WTC11 (cell line): ENCODE data around the gene UBA1. TPM values are rescaled to one million over a fixed set of nuclear protein-coding genes. Genes with fewer than 3 reads are reported as not detected.

Experiments
- ATAC-seq: fragments of 200-7000 bp; cut with Tn5 transposase; 2 replicates; pipeline ENCODE4 v1.10.0; 2021; ENCODE audit warnings: mild to moderate bottlenecking, moderate library complexity
- CTCF ChIA-PET: fragments of 300-600 bp; sonication (Branson Sonifier 250); formaldehyde crosslinking; loops from one replicate; lab custom pipeline; 2021; ENCODE audit warnings: antibody characterized with exemption; lab: Charles Lee
- POLR2A ChIA-PET: fragments of 350-600 bp; sonication (Branson Sonifier 250); formaldehyde crosslinking; loops from one replicate; lab custom pipeline; 2021; ENCODE audit warnings: antibody characterized with exemption; lab: Charles Lee
- DNase-seq: peaks from one replicate; pipeline ENCODE4 v3.0.0; 2021; ENCODE audit warnings: low spot score
- H3K27ac Mint-ChIP-seq: 2 replicates; pipeline ENCODE4 v1.8.0; 2021; ENCODE audit warnings: mixed read lengths
- H3K27me3 Mint-ChIP-seq: 2 replicates; pipeline ENCODE4 v1.8.0; 2021; ENCODE audit warnings: low read depth, mild to moderate bottlenecking, moderate library complexity, mixed read lengths
- H3K36me3 Mint-ChIP-seq: 2 replicates; pipeline ENCODE4 v1.8.0; 2021; ENCODE audit warnings: mixed read lengths
- H3K4me1 Mint-ChIP-seq: 2 replicates; pipeline ENCODE4 v1.8.0; 2022; ENCODE audit warnings: mixed read lengths
- H3K4me3 Mint-ChIP-seq: 2 replicates; pipeline ENCODE4 v1.8.0; 2021; ENCODE audit warnings: mild to moderate bottlenecking, moderate library complexity, mixed read lengths
- H3K9me3 Mint-ChIP-seq: 2 replicates; pipeline ENCODE4 v1.8.0; 2021; ENCODE audit warnings: mixed read lengths
- ATF1 ChIP-seq: sonication (generic); formaldehyde crosslinking; IDR thresholded peaks from 2 replicates; pipeline ENCODE4 v1.8.1; 2023; ENCODE audit warnings: mild to moderate bottlenecking, moderate library complexity, missing genetic modification reagents
- CDX4 ChIP-seq: fragments of 250-450 bp; sonication (Bioruptor Pico); IDR thresholded peaks from 2 replicates; pipeline ENCODE4 v1.9.0; 2021; ENCODE audit warnings: moderate library complexity, mild to moderate bottlenecking, inconsistent platforms, borderline replicate concordance
- FOXJ3 ChIP-seq: sonication (generic); formaldehyde crosslinking; IDR thresholded peaks from 2 replicates; pipeline ENCODE4 v1.9.0; 2021; ENCODE audit warnings: missing genetic modification reagents, mild to moderate bottlenecking, borderline replicate concordance
- FOXK1 ChIP-seq: sonication (generic); formaldehyde crosslinking; IDR thresholded peaks from 2 replicates; pipeline ENCODE4 v1.8.0; 2022; ENCODE audit warnings: mild to moderate bottlenecking, moderate library complexity, missing genetic modification reagents
- HMGA2 ChIP-seq: fragments of 250-450 bp; sonication (Bioruptor Pico); IDR thresholded peaks from 2 replicates; pipeline ENCODE4 v1.4.0; 2021; ENCODE audit warnings: mild to moderate bottlenecking, moderate library complexity
- JAZF1 ChIP-seq: fragments of 250-450 bp; sonication (Bioruptor Pico); IDR thresholded peaks from 2 replicates; pipeline ENCODE4 v1.9.0; 2021; ENCODE audit warnings: moderate library complexity, mild to moderate bottlenecking, inconsistent platforms
- JUN ChIP-seq: sonication (generic); formaldehyde crosslinking; IDR thresholded peaks from 2 replicates; pipeline ENCODE4 v1.8.0; 2023; ENCODE audit warnings: mild to moderate bottlenecking, missing genetic modification reagents
- NR1H2 ChIP-seq: sonication (generic); formaldehyde crosslinking; IDR thresholded peaks from 2 replicates; pipeline ENCODE4 v1.9.0; 2021; ENCODE audit warnings: mild to moderate bottlenecking, moderate library complexity, missing genetic modification reagents
- NR2C2 ChIP-seq: sonication (generic); formaldehyde crosslinking; IDR thresholded peaks from 2 replicates; pipeline ENCODE4 v1.8.0; 2022; ENCODE audit warnings: mild to moderate bottlenecking, missing genetic modification reagents
- OVOL2 ChIP-seq: fragments of 250-450 bp; sonication (Bioruptor Pico); IDR thresholded peaks from 2 replicates; pipeline ENCODE4 v1.9.0; 2021; ENCODE audit warnings: mild to moderate bottlenecking, borderline replicate concordance
- SMAD3 ChIP-seq: sonication (generic); formaldehyde crosslinking; IDR thresholded peaks from 2 replicates; pipeline ENCODE4 v1.8.0; 2022; ENCODE audit warnings: missing genetic modification reagents, mild to moderate bottlenecking, borderline replicate concordance
- STAT6 ChIP-seq: sonication (generic); formaldehyde crosslinking; conservative IDR thresholded peaks from 2 replicates; pipeline ENCODE4 v1.8.1; 2023; ENCODE audit warnings: mild to moderate bottlenecking, low read depth, missing genetic modification reagents, moderate library complexity
- ZBTB21 ChIP-seq: sonication (generic); formaldehyde crosslinking; IDR thresholded peaks from 2 replicates; pipeline ENCODE4 v1.8.1; 2023; ENCODE audit warnings: mild to moderate bottlenecking, missing genetic modification reagents, borderline replicate concordance
- ZNF121 ChIP-seq: sonication (generic); formaldehyde crosslinking; IDR thresholded peaks from 2 replicates; pipeline ENCODE4 v1.8.0; 2023; ENCODE audit warnings: missing genetic modification reagents
- ZNF317 ChIP-seq: sonication (generic); formaldehyde crosslinking; IDR thresholded peaks from 2 replicates; pipeline ENCODE4 v1.8.1; 2023; ENCODE audit warnings: low read depth, mild to moderate bottlenecking, moderate library complexity, missing genetic modification reagents, borderline replicate concordance
- total RNA-seq: library from RNA; stranded (reverse); gene quantifications from 3 replicates; pipeline ENCODE4 v1.2.3, GENCODE V29; 2021
- TF ChIP-seq, protein P1 (sequence below): sonication (generic); formaldehyde crosslinking; IDR thresholded peaks from 2 replicates; pipeline ENCODE4 v1.8.0; 2022; ENCODE audit warnings: mild to moderate bottlenecking, missing genetic modification reagents
- TF ChIP-seq, protein P2 (sequence below): fragments of 200-600 bp; IDR thresholded peaks from 2 replicates; pipeline ENCODE4 v1.8.0; 2022; ENCODE audit warnings: antibody characterized with exemption
- TF ChIP-seq, protein P3 (sequence below): sonication (generic); formaldehyde crosslinking; IDR thresholded peaks from 2 replicates; pipeline ENCODE4 v1.8.1; 2023; ENCODE audit warnings: mild to moderate bottlenecking, missing genetic modification reagents, moderate library complexity
- TF ChIP-seq, protein P4 (sequence below): fragments of 250-450 bp; sonication (Bioruptor Pico); IDR thresholded peaks from 2 replicates; pipeline ENCODE4 v1.9.0; 2021; ENCODE audit warnings: mild to moderate bottlenecking, borderline replicate concordance

Gene UBA1
- total RNA-seq, 1 experiment from 2014 or later, result 379 TPM

GRCh38 chrX:47202877-47203276 lies 9.2 kb downstream of the UBA1 start (continued):
- no peak for TF ChIP-seq JUN (CRISPR knock-in tag)
- TF ChIP-seq HMGA2, result no peak
- no peak for TF ChIP-seq ZBTB21 (CRISPR knock-in tag)

DNA sequence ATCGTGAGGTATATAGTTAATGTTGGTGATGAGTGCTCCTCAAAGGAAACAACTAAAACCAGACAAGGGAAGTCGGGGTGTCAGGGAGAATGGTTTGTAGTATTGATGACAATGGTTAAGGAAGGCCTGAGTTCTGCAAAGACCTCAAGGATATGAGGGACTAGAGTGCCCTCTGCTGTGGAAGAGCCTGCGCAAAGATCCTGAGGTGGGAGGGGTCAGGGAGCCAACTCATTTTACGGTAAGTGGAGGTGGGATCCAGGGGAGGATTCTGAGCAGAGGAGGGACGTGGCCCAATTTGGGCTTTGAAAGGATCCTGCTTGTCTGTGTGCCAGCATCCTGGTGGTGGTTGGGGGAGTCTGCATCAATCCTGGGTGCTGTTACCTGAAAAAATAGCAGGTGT lies 11.3 kb downstream of the UBA1 start:
- peak overlapping the region; percentile 28; the same call in 1 of the 2 replicates for H3K27ac Mint-ChIP-seq
- ChIA-PET POLR2A (no interaction called here), CTCF (interaction anchor here (0.6 kb wide), 1 partner anchor 111 kb away, joined by 3 read pairs; no protein-coding TSS in a partner anchor)
- no peak overlapping the region for H3K4me3 Mint-ChIP-seq
- ATAC-seq (no peak; the same call in 1 of the 2 replicates), DNase-seq (no peak)
- no peaks in the 10 kb centered on the region for H3K27me3 Mint-ChIP-seq
- TF ChIP-seq, protein P1, sequence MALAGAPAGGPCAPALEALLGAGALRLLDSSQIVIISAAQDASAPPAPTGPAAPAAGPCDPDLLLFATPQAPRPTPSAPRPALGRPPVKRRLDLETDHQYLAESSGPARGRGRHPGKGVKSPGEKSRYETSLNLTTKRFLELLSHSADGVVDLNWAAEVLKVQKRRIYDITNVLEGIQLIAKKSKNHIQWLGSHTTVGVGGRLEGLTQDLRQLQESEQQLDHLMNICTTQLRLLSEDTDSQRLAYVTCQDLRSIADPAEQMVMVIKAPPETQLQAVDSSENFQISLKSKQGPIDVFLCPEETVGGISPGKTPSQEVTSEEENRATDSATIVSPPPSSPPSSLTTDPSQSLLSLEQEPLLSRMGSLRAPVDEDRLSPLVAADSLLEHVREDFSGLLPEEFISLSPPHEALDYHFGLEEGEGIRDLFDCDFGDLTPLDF (CRISPR knock-in tag), result no peak
- no peak for TF ChIP-seq NR2C2 (CRISPR knock-in tag)
- no peak for TF ChIP-seq FOXK1 (CRISPR knock-in tag)
- TF ChIP-seq STAT6 (CRISPR knock-in tag), result no peak
- TF ChIP-seq, protein P2, sequence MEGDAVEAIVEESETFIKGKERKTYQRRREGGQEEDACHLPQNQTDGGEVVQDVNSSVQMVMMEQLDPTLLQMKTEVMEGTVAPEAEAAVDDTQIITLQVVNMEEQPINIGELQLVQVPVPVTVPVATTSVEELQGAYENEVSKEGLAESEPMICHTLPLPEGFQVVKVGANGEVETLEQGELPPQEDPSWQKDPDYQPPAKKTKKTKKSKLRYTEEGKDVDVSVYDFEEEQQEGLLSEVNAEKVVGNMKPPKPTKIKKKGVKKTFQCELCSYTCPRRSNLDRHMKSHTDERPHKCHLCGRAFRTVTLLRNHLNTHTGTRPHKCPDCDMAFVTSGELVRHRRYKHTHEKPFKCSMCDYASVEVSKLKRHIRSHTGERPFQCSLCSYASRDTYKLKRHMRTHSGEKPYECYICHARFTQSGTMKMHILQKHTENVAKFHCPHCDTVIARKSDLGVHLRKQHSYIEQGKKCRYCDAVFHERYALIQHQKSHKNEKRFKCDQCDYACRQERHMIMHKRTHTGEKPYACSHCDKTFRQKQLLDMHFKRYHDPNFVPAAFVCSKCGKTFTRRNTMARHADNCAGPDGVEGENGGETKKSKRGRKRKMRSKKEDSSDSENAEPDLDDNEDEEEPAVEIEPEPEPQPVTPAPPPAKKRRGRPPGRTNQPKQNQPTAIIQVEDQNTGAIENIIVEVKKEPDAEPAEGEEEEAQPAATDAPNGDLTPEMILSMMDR, result no peak
- no peak for TF ChIP-seq ZBTB21 (CRISPR knock-in tag)
- TF ChIP-seq OVOL2 (CRISPR knock-in tag), result no peak
- TF ChIP-seq CDX4 (CRISPR knock-in tag), result no peak
- TF ChIP-seq, protein P3, sequence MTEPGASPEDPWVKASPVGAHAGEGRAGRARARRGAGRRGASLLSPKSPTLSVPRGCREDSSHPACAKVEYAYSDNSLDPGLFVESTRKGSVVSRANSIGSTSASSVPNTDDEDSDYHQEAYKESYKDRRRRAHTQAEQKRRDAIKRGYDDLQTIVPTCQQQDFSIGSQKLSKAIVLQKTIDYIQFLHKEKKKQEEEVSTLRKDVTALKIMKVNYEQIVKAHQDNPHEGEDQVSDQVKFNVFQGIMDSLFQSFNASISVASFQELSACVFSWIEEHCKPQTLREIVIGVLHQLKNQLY (CRISPR knock-in tag), result no peak
- no peak for TF ChIP-seq SMAD3 (CRISPR knock-in tag)
- TF ChIP-seq, protein P4, sequence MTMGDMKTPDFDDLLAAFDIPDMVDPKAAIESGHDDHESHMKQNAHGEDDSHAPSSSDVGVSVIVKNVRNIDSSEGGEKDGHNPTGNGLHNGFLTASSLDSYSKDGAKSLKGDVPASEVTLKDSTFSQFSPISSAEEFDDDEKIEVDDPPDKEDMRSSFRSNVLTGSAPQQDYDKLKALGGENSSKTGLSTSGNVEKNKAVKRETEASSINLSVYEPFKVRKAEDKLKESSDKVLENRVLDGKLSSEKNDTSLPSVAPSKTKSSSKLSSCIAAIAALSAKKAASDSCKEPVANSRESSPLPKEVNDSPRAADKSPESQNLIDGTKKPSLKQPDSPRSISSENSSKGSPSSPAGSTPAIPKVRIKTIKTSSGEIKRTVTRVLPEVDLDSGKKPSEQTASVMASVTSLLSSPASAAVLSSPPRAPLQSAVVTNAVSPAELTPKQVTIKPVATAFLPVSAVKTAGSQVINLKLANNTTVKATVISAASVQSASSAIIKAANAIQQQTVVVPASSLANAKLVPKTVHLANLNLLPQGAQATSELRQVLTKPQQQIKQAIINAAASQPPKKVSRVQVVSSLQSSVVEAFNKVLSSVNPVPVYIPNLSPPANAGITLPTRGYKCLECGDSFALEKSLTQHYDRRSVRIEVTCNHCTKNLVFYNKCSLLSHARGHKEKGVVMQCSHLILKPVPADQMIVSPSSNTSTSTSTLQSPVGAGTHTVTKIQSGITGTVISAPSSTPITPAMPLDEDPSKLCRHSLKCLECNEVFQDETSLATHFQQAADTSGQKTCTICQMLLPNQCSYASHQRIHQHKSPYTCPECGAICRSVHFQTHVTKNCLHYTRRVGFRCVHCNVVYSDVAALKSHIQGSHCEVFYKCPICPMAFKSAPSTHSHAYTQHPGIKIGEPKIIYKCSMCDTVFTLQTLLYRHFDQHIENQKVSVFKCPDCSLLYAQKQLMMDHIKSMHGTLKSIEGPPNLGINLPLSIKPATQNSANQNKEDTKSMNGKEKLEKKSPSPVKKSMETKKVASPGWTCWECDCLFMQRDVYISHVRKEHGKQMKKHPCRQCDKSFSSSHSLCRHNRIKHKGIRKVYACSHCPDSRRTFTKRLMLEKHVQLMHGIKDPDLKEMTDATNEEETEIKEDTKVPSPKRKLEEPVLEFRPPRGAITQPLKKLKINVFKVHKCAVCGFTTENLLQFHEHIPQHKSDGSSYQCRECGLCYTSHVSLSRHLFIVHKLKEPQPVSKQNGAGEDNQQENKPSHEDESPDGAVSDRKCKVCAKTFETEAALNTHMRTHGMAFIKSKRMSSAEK (CRISPR knock-in tag), result no peak
- TF ChIP-seq FOXJ3 (CRISPR knock-in tag), result no peak
- no peak for TF ChIP-seq NR1H2 (CRISPR knock-in tag)
- TF ChIP-seq JAZF1, result no peak
- no peak for TF ChIP-seq ZNF317
- no peak for TF ChIP-seq ZNF121 (CRISPR knock-in tag)
- TF ChIP-seq HMGA2, result no peak
- TF ChIP-seq ATF1 (CRISPR knock-in tag), result no peak
- H3K36me3 Mint-ChIP-seq, result peaks cover 80% of the 10 kb centered on the region
- no peaks in the 10 kb centered on the region for H3K4me1 Mint-ChIP-seq
- no peaks in the 10 kb centered on the region for H3K9me3 Mint-ChIP-seq
